Upper lobe of left lung (tissue), 4 donors: ENCODE results near the gene GRHPR.

Experiments used
- POLR2A ChIP-seq, 4 donors: fragments of 450-650 bp; IDR thresholded peaks; one replicate each; pipeline ENCODE4 v1.5.1; 2016 to 2017; ENCODE audit warnings: antibody characterized with exemption in 4 of 4, mild to moderate bottlenecking in 2 of 4
- TF ChIP-seq, protein P1 (sequence below), 6 experiments: fragments of 450-650 bp in 4 of 6; fragments of 200-600 bp in 2 of 6; sonication (generic) in 2 of 6; IDR thresholded peaks; one replicate each; pipeline ENCODE4 v1.5.1; 2016 to 2019; ENCODE audit warnings: antibody characterized with exemption in 6 of 6

DNA sequence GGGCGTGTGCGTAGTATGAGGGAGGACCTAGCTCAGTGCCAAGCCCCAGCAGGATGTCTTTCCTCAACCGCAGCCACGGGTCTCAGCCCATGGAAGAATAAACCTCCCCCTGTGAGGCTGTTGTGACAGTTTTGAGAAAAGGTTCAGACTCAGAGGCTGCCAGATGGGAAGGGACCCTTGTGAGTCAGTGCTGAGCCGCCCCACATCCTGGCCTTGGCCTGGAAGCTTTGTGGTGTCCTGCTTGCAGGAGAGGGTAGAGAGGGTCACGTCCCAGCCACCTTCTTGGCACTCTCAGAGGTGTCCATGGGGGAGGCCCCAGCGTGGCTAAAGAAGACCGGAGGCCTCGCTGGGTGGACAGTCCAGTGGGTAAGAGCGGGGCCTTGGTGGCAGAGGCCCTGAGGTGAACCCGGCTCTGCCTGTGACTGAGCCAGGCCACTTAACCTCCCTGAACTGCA, 2.8 kb downstream of the GRHPR start:
- TF ChIP-seq, protein P1, sequence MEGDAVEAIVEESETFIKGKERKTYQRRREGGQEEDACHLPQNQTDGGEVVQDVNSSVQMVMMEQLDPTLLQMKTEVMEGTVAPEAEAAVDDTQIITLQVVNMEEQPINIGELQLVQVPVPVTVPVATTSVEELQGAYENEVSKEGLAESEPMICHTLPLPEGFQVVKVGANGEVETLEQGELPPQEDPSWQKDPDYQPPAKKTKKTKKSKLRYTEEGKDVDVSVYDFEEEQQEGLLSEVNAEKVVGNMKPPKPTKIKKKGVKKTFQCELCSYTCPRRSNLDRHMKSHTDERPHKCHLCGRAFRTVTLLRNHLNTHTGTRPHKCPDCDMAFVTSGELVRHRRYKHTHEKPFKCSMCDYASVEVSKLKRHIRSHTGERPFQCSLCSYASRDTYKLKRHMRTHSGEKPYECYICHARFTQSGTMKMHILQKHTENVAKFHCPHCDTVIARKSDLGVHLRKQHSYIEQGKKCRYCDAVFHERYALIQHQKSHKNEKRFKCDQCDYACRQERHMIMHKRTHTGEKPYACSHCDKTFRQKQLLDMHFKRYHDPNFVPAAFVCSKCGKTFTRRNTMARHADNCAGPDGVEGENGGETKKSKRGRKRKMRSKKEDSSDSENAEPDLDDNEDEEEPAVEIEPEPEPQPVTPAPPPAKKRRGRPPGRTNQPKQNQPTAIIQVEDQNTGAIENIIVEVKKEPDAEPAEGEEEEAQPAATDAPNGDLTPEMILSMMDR (IDR thresholded peaks at IDR 0.05), result no peak
- TF ChIP-seq POLR2A (IDR thresholded peaks at IDR 0.05), result no peak
